HG03457 (cell line): ENCODE data around the gene ATP5PD.
"Not testable (repeated sequence)": the region's sequence is repeated elsewhere in the genome, so short reads cannot be mapped to it uniquely, and the experiment has no call there.

ENCODE experiments used
- ATAC-seq: cut with Tn5 transposase; IDR thresholded peaks from one replicate; pipeline ENCODE4 v1.9.1; 2021; ENCODE audit warnings: moderate number of reproducible peaks; ENCODE audit not compliant: unreplicated experiment

Gene ATP5PD

GRCh38 chr17:75077496-75078283 lies 30.9 kb upstream of the ATP5PD start:
- no peak for ATAC-seq

- ATAC-seq = no peak
Observed at GRCh38 chr17:75077072-75077495, 30.3 kb upstream of the ATP5PD start.

GRCh38 chr17:75075597-75076336 lies 29.0 kb upstream of the ATP5PD start:
- ATAC-seq = no peak

- ATAC-seq = no peak
Observed at GRCh38 chr17:75074532-75074931, 27.8 kb upstream of the ATP5PD start.

- no peak for ATAC-seq
Observed at GRCh38 chr17:75073618-75074047, 26.9 kb upstream of the ATP5PD start.

GRCh38 chr17:75072909-75073308 lies 26.1 kb upstream of the ATP5PD start:
- ATAC-seq = not testable (repeated sequence)

GRCh38 chr17:75071478-75072271 lies 24.9 kb upstream of the ATP5PD start:
- not testable (repeated sequence) for ATAC-seq

- ATAC-seq = no peak
Observed at GRCh38 chr17:75069783-75070182, 23.0 kb upstream of the ATP5PD start.

GRCh38 chr17:75068750-75069149 lies 22.0 kb upstream of the ATP5PD start:
- ATAC-seq = no peak

- ATAC-seq = no peak
Observed at GRCh38 chr17:75067856-75068255, 21.1 kb upstream of the ATP5PD start.

- ATAC-seq = no peak
Observed at GRCh38 chr17:75065562-75066151, 18.9 kb upstream of the ATP5PD start.

GRCh38 chr17:75064867-75065561 lies 18.2 kb upstream of the ATP5PD start:
- no peak for ATAC-seq

- no peak for ATAC-seq
Observed at GRCh38 chr17:75064460-75064859, 17.7 kb upstream of the ATP5PD start.

- no peak for ATAC-seq
Observed at GRCh38 chr17:75064040-75064439, 17.3 kb upstream of the ATP5PD start.

GRCh38 chr17:75063626-75064025 lies 16.9 kb upstream of the ATP5PD start:
- no peak for ATAC-seq

GRCh38 chr17:75063201-75063600 lies 16.4 kb upstream of the ATP5PD start:
- ATAC-seq = no peak

GRCh38 chr17:75061618-75062017 lies 14.8 kb upstream of the ATP5PD start:
- no peak for ATAC-seq

GRCh38 chr17:75061055-75061438 lies 14.3 kb upstream of the ATP5PD start:
- ATAC-seq = no peak

GRCh38 chr17:75060434-75061054 lies 13.8 kb upstream of the ATP5PD start:
- ATAC-seq = no peak
